MV-4-11 (cell line): Measurements from ENCODE around the gene TLK1.

ENCODE experiments used
- DNase-seq: peaks from one replicate; lab custom pipeline; 2025; lab: John Stamatoyannopoulos, UW

The TLK1 gene

GRCh38 chr2:170965446-170966225 is 195.1 kb downstream of the TLK1 start:
- no peak for DNase-seq

- no peak for DNase-seq
Measured at GRCh38 chr2:170963386-170963785, 197.3 kb downstream of the TLK1 start.

- DNase-seq: no peak
Measured at GRCh38 chr2:170953941-170954340, 206.8 kb downstream of the TLK1 start.

- peak; percentile 71 for DNase-seq
Measured at GRCh38 chr2:170950221-170950761, 210.4 kb downstream of the TLK1 start.

- DNase-seq: no peak
Measured at GRCh38 chr2:170949415-170949814, 211.3 kb downstream of the TLK1 start.

- no peak for DNase-seq
Measured at GRCh38 chr2:170944545-170944944, 216.1 kb downstream of the TLK1 start.

- no peak for DNase-seq
Measured at GRCh38 chr2:170943596-170943995, 217.1 kb downstream of the TLK1 start.

- DNase-seq: no peak
Measured at GRCh38 chr2:170943041-170943440, 217.7 kb downstream of the TLK1 start.

- DNase-seq: no peak
Measured at GRCh38 chr2:170942615-170943014, 218.1 kb downstream of the TLK1 start.
